Activated CD8-positive, alpha-beta memory T cell treated with anti-CD3 and anti-CD28 coated beads, Interleukin-2, amount 50 U/mL, for 24 hours (primary cell): Measurements from ENCODE around the gene DNHD1.
A peak's percentile ranks its signal among the peaks of the same experiment; 100 is the strongest.

Source experiments
- DNase-seq: peaks from one replicate; pipeline ENCODE4 v3.0.0-alpha.2; 2020; ENCODE audit errors: extremely low read depth

The DNHD1 gene

DNA sequence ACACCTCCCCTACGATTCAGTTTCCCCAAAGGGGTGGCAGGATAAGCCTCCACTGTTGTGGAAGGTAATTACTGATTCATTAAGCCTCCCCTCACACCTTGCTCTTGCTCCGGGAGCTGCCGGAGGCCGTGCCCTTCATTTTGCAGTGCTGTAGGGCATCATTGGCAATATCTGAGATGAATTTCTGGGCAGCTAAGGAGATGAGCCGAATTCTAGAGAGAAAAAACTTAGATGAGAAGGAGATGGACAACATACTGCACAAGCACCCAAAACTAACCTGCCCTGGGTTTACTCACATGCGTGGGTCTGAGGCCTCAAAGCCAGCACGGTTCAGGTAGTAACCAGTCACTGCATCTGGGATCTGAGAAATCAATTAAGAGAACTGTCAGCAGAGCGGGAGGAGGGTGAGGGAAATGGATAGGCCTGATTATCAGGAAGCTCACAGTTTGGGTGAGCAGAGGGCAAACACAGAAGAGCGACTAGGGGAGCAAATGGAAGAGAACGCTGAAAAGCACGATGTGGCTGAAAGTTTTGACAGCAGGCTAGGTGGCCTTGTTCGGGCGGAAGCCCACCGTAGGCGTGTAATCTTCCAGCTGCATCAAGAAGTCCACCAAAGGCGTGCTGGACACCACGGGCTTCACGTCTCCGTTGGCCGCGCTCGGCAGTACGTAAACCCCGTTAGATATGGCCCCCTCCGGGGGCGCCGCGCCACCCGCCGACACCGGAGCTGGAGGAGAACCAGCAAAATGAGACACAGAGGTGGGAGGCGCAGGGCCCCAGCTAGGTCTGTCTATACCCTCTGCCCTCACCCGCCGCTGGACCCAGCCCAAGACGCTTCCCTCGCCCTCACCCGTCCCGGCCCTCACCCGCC, 114.2 kb downstream of the DNHD1 start:
- DNase-seq, result no peak

DNA sequence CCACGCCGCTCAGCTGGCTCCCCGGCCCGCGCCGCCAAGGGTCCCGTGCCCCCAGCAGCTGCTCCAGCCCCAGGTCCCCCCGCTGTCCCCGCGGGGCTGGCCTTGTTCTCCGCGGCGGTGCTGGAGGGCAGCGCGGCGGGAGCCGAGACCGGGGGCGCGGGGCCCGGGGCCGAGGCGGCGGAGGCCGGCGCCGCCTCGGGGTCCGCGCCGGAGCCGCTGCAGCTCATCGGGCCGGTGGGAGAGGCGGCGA, 114.8 kb downstream of the DNHD1 start:
- no peak for DNase-seq

DNA sequence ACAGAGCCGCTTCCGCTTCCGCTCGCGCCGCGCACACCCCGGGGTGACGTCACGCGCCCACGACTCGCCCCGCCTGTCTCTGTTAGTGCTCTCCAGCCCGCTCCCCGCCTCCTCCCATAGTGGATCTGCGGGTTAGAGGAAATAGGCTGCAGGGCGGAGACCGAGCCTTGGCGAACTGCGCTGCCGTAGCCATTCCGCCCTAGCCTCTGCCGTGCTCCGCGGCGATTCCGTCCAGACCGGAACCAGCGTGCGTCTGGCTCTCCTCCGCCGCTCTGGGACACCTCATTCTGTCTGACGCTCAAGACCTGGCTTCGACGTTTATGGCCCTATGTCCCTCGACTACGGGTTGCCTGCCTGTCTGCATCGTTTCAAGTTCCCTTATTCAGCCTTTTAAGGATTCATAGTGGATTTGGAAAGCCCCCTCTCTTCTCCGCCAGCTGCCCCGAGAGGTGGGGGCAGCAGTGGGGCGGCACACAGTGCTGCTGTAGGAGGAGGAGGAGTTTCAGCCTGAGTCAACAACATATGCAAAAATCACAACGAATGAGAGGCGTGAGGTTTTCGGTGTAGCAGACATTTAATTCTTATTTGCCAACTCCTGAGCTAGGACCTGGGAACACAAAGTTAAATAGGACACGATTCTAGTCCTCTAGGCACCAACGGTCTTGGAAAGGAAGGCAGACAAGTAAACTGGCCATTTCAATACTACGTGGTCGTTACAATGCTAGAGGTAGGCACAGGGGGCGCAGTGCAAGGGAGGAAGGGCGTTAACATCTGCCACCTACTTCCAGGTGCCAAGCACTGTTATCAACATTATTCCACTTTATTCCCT, 115.3 kb downstream of the DNHD1 start, which contains the start of gene TAF10:
Gene TAF10, minus strand, starts transcription at position 4 of the 829 bp plus-strand sequence. CDS start 27 bp downstream, outside the sequence.
- DNase-seq, result peak; percentile 84

DNA sequence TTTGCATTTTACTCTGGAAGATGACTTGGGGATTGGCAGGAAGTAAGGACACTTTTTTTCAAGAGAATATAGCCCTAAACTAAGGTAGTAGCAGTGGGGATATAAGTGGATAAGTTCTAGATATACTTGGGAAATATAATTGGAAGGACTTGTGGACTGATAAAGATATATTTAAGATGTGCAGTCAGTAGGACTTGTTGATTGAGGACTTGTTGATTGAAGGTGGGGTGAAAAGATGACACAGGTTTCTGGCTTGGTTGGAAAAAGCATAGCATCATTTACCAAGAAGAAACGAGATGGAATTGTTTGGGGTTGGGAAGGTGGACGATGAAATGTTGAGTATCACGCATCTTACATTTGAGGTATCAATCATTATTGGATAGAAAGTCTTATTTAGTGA, 116.4 kb downstream of the DNHD1 start:
- no peak for DNase-seq

DNA sequence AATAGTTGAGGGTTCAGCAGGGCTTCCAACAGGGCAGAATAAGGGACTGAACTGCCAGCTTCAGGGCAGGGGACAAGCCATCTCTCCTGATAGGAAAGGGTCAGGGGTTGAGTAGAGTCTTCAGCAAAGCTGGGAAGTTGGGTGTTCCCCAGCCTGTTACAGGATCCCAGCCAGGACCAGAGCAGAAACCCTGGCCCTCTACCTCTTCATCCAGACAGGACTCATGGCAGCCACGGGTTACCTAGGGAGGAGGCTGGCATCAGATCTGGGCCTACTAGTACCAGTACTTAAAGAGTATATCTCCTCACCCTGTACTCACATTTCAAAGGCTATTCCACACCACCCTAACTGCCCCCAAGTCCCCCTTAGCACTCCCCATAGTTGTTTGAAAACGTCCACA, 117.4 kb downstream of the DNHD1 start:
- no peak for DNase-seq

DNA sequence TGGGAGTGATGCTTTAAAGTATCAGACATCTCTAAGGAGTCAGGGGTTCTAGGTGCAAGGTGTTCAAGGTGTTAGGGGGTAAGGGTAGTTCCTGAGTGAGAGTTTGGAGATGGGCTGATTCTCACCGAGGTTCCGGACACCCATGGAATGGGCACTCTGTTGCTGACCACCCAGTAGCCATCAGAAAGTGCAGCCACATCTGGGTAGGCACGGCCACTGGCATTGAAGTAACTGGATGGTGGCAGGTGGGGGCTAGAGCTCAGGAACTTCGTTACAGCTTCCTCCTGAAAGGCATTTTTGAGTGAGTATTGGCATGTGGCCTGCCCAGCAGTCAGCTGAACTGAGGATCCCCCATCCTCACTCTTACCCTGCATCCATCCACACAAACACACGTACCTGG, 118.0 kb downstream of the DNHD1 start:
- DNase-seq, result no peak

DNA sequence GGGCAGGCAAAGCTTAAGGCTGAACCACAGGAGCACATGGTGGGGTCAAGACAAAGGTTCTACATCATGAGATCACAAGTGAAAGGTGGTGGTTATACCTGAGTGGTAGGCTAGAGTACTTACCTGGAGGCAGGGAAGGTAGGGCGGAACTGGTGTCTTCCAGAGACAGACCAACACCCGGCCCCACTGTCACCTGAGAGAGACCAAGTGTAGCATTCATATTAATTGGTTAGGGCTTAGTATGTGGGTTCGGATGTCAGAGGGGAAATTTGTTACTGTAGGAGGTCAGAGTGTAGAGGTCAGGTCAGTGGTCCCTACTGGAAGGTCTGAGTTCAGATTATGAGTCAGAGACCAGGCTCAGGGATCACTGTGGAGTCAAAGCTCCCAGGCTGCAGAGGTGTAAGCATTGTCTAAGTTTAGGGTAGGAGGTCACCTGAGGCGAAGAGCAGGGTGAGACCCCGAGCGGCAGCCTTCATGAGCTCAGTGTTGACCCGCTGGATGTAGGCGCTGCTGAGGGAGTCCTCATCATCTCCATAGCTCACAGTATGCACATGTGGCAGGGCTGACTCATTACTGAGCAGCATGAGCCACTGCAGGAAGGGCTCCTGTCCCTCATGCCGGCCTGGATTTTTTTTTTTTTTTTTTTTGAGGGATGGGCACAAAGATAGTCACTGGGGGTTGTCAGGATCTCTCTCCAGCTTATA, 119.0 kb downstream of the DNHD1 start:
- DNase-seq, result no peak

- no peak for DNase-seq
Measured at GRCh38 chr11:6616596-6617250, 119.6 kb downstream of the DNHD1 start.

DNA sequence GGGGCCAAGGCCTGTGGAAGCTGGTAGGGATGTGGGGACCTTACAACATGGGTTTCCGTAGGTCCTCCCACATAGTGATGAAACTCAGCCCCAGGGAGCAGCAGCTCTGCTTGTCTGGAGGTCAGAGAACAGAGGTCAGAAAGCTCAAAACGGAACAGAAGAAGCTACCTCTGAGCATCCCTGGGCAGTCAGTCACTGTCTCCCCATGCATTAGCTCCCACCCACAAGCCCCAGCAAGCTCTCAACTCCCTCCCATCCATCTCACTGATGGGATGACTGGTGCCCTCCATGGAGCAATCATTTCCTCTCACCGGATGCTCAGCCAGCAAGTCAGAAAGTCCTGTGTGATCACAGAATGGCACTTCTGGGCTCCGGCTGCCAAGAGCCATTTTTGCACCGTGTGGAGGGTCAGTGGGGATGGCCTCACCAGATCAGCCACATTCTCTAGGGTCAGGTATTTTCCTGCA, 120.3 kb downstream of the DNHD1 start:
- DNase-seq, result no peak

DNA sequence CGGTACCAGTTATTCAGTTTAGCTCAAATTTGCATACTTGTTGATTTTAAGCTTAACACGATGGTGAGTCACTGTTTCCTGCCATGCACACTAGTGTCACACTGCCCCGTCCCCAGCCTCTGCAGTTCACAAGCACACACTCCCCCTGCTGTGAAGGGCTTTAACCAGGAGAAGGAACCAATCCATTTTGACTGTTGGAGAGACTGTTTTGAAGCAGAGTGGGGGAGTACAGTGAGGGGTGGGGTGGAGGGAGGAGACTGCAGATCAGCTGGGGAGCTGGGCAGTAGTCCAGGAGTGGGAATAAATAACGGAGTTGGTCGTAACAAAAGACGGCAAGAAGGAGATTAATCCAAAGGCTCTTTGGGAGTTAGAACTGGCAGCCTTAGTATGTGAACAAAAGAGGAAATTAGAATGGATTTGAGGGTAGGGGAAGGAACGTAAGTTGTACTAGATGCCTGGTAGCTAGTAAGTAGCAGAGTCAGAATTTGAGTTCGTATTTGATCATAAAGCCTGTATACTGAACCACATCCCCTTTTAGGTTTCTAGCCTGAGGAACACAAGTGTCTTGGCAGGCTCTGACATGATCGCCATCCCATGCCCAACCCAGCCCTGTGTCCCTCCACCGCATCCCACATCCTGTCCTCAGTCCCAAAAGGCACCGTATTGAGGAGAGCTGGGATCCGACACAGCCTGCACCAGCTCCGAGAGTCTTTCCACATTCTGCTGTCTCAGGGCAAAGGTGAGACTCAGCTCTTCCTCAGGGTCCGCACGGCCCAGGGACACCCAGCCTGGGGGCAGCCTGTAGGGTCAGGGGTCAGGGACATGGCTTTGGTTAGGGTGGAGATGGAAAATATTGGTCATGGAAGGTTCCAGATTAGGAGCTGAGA, 121.3 kb downstream of the DNHD1 start:
- peak; percentile 29 for DNase-seq

GRCh38 chr11:6619004-6619745, 122.1 kb downstream of the DNHD1 start, which contains the start of gene TPP1:
TPP1 (minus strand) TSS chr11:6619422; CDS start chr11:6619400, 22 bp downstream.
- peak; percentile 82 for DNase-seq

DNA sequence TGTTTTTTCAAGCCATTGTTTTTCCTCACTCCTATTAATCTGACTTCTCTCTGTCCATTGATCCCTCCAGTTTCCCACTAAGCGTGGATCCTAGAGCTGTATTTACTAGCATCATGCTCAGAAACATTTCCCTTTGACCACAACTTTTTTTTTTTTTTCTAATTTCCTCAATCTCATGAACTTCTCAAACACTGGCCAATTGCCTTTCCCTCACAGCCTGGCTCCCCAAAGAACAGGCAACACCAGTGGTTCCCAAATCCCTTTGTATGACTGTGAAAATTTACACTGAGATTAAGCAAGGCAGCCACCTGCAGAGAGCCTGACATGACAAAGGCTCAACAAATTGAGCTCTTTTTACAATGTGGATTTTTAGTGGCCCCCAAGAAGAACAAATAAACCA, 123.6 kb downstream of the DNHD1 start:
- DNase-seq, result no peak
